HL-60 (cell line): Measurements from ENCODE around the gene TENT4B.

Source experiments
- DNase-seq, 2 experiments: peaks; one replicate each; pipeline ENCODE4 v3.0.0-alpha.2; 2010 to 2020; ENCODE audit warnings: low read depth in 1 of 2, low spot score in 1 of 2
- H3K27ac ChIP-seq: fragments of 250-450 bp; sonication (Bioruptor Pico); replicated peaks from 2 replicates; pipeline ENCODE4 v1.5.1; 2020; ENCODE audit warnings: mild to moderate bottlenecking, moderate library complexity
- H3K27me3 ChIP-seq: fragments of 250-450 bp; sonication (Bioruptor Pico); 2 replicates; pipeline ENCODE4 v1.5.1; 2021; ENCODE audit warnings: mild to moderate bottlenecking, moderate library complexity; ENCODE audit not compliant: insufficient read depth, poor library complexity, severe bottlenecking
- H3K4me3 ChIP-seq: replicated peaks from 2 replicates; pipeline ENCODE4 v1.5.1; 2011; ENCODE audit warnings: mild to moderate bottlenecking, control low read depth, low read length; ENCODE audit not compliant: insufficient read depth
- CTCF ChIP-seq: IDR thresholded peaks from one replicate; pipeline ENCODE4 v1.5.1; 2011; ENCODE audit warnings: low read length, control low read depth, inconsistent platforms; ENCODE audit not compliant: insufficient read depth
- GABPA ChIP-seq: IDR thresholded peaks from 2 replicates; pipeline ENCODE4 v1.6.1; 2012; ENCODE audit warnings: low read depth
- POLR2AphosphoS5 ChIP-seq: IDR thresholded peaks from 2 replicates; pipeline ENCODE4 v1.6.1; 2012; ENCODE audit warnings: low read depth
- REST ChIP-seq: IDR thresholded peaks from 2 replicates; pipeline ENCODE4 v1.6.1; 2012; ENCODE audit warnings: low read depth; ENCODE audit not compliant: insufficient replicate concordance
- SPI1 ChIP-seq: IDR thresholded peaks from 2 replicates; pipeline ENCODE4 v1.6.1; 2012; ENCODE audit warnings: low read depth, mild to moderate bottlenecking, borderline replicate concordance

The TENT4B gene

GRCh38 chr16:50261160-50261706, 108.1 kb downstream of the TENT4B start:
- H3K4me3 ChIP-seq: no peak overlapping the region
- TF ChIP-seq CTCF (no peak), GABPA (no peak), SPI1 (no peak), POLR2AphosphoS5 (no peak), REST (no peak)
- DNase-seq: no peak

GRCh38 chr16:50261707-50262235, 108.7 kb downstream of the TENT4B start:
- no peak overlapping the region for H3K4me3 ChIP-seq
- DNase-seq: no peak
- no peak overlapping the region for H3K27ac ChIP-seq
- no peaks in the 10 kb centered on the region for H3K27me3 ChIP-seq
- TF ChIP-seq POLR2AphosphoS5 (no peak), REST (no peak)

More at GRCh38 chr16:50261160-50261706, 108.1 kb downstream of the TENT4B start:
- Histone ChIP-seq H3K27me3 (no peaks in the 10 kb centered on the region), H3K27ac (no peak overlapping the region)

- DNase-seq: no peak
- Histone ChIP-seq H3K27me3 (no peaks in the 10 kb centered on the region), H3K27ac (no peak overlapping the region), H3K4me3 (no peak overlapping the region)
- TF ChIP-seq SPI1: no peak
- TF ChIP-seq CTCF: no peak
- TF ChIP-seq POLR2AphosphoS5: no peak
- TF ChIP-seq REST: no peak
- TF ChIP-seq GABPA: no peak
Observed at GRCh38 chr16:50263060-50263909, 110.2 kb downstream of the TENT4B start.
